ENCODE results near the gene PAK3. TPM values are rescaled to one million over a fixed set of nuclear protein-coding genes. Genes with fewer than 3 reads are reported as not detected.

Gene PAK3
- total RNA-seq, 4 donors from 2014 or later = 0.27 to 0.80 (median 0.77) TPM

DNA sequence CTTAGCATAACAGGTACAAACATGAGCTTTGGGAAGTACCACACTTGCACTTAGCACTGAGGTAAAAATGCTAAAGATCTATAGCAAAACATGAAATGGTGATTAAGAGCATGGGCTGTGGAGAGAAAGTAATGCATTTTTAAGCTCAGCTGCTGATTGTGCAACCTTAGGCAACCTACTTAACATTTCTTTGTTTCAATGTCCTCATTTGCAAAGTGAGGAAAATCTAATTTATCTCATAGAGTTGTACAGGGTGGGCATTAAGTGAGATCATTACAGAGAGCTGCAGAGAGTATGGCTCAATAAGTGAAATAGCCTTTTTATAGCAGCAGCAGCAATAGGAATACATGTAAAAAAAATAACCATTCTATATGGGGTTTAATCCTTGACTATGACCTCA is 87.0 kb downstream of the PAK3 start:
- H3K27ac ChIP-seq = no peak overlapping the region
- H3K4me3 ChIP-seq = no peak overlapping the region
- no peaks in the 10 kb centered on the region for H3K36me3 ChIP-seq
- in situ Hi-C loops (cut with MboI; ENCODE audit: low pct_ligation_motif_present in 1 of 4, low pct_unique_long_range_greater_than_20kb in 1 of 4, low sequenced_read_pairs in 3 of 4) (loop anchor here in 1 of 4 donors (25.0 kb wide), 1 partner anchor 104 kb away; no protein-coding TSS in a partner anchor), intact Hi-C loops (cut with DNase I; ENCODE audit: low total_unique reads) (no loop called here)
- H3K27me3 ChIP-seq = no peaks in the 10 kb centered on the region
- no peaks in the 10 kb centered on the region for H3K9me3 ChIP-seq
- DNase-seq = no peak
- H3K4me1 ChIP-seq = no peaks in the 10 kb centered on the region
- no peak for TF ChIP-seq POLR2A (IDR thresholded peaks at IDR 0.05)
- no peak for TF ChIP-seq EP300 (IDR thresholded peaks at IDR 0.05; ENCODE audit: low read depth)
- TF ChIP-seq, protein P1, sequence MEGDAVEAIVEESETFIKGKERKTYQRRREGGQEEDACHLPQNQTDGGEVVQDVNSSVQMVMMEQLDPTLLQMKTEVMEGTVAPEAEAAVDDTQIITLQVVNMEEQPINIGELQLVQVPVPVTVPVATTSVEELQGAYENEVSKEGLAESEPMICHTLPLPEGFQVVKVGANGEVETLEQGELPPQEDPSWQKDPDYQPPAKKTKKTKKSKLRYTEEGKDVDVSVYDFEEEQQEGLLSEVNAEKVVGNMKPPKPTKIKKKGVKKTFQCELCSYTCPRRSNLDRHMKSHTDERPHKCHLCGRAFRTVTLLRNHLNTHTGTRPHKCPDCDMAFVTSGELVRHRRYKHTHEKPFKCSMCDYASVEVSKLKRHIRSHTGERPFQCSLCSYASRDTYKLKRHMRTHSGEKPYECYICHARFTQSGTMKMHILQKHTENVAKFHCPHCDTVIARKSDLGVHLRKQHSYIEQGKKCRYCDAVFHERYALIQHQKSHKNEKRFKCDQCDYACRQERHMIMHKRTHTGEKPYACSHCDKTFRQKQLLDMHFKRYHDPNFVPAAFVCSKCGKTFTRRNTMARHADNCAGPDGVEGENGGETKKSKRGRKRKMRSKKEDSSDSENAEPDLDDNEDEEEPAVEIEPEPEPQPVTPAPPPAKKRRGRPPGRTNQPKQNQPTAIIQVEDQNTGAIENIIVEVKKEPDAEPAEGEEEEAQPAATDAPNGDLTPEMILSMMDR (IDR thresholded peaks at IDR 0.05) = no peak

DNA sequence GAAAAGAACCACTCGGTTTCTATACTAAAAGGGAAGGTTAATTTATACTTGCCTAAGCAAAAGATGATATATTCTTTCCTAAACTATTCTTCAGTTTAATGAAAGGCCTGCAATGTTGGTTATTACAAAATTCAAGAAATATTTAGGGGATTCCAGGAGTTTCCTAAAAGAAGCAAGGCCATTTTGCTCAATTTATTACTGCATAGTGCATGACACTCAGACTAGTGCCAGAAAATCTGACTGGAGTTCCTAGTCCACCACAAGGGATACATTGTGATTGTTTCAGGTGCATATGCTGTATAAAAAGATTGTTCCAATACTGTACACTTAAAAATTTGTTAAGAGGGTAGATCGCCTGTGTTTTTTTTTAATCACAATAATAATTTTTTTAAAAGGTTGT is 95.6 kb downstream of the PAK3 start:
- intact Hi-C loops (cut with DNase I; ENCODE audit: low total_unique reads) = no loop called here
- Histone ChIP-seq H3K36me3 (no peaks in the 10 kb centered on the region), H3K4me3 (no peak overlapping the region), H3K27me3 (no peaks in the 10 kb centered on the region), H3K9me3 (no peaks in the 10 kb centered on the region), H3K4me1 (no peaks in the 10 kb centered on the region), H3K27ac (no peak overlapping the region)
- 83 to 100% methylated on average over 1 to 2 of the region's 2 CpGs for WGBS, 2 donors (ENCODE audit: low coverage in 1 of 2)
- DNase-seq = no peak
- in situ Hi-C loops (cut with MboI; ENCODE audit: low pct_ligation_motif_present in 1 of 4, low pct_unique_long_range_greater_than_20kb in 1 of 4, low sequenced_read_pairs in 3 of 4) = loop anchor here in 1 of 4 donors (25.0 kb wide), 1 partner anchor 96 kb away; no protein-coding TSS in a partner anchor
- TF ChIP-seq POLR2AphosphoS5 (IDR thresholded peaks at IDR 0.05) (no peak), POLR2A (IDR thresholded peaks at IDR 0.05) (no peak), EP300 (IDR thresholded peaks at IDR 0.05; ENCODE audit: low read depth) (no peak)
- TF ChIP-seq, protein P1 (IDR thresholded peaks at IDR 0.05) = no peak

DNA sequence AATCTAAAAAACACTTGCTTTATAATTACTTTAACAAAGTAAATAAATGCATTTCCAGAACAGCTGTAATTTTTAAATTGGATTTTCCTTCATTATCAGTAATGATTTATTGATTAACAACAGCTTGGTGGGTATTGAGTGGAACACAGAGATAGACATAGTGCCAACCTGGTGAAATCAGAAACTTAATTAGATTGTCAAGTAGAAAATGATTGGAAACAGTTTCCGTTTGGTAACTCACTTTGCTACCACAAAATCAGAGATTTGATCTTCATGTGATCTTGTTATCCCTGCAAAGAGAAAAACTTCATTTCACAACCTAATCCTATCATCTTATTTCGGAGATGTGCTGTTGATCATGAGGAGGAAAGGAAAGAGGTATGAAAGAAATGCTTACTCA is 103.5 kb downstream of the PAK3 start:
- TF ChIP-seq POLR2AphosphoS5 (IDR thresholded peaks at IDR 0.05) (no peak), EP300 (IDR thresholded peaks at IDR 0.05; ENCODE audit: low read depth) (no peak), POLR2A (IDR thresholded peaks at IDR 0.05) (no peak)
- TF ChIP-seq, protein P1 (IDR thresholded peaks at IDR 0.05) = no peak
- DNase-seq = no peak
- Histone ChIP-seq H3K4me1 (no peaks in the 10 kb centered on the region), H3K4me3 (no peak overlapping the region), H3K9me3 (no peaks in the 10 kb centered on the region), H3K27ac (no peak overlapping the region), H3K36me3 (no peaks in the 10 kb centered on the region), H3K27me3 (no peaks in the 10 kb centered on the region)
- intact Hi-C loops (cut with DNase I; ENCODE audit: low total_unique reads) = no loop called here
- 51 to 80% methylated on average over 1 to 2 of the region's 2 CpGs for WGBS, 2 donors (ENCODE audit: low coverage in 1 of 2)
- in situ Hi-C loops (cut with MboI; ENCODE audit: low pct_ligation_motif_present in 1 of 4, low pct_unique_long_range_greater_than_20kb in 1 of 4, low sequenced_read_pairs in 3 of 4) = loop anchor here in 1 of 4 donors (25.0 kb wide), 1 partner anchor 88 kb away; no protein-coding TSS in a partner anchor

DNA sequence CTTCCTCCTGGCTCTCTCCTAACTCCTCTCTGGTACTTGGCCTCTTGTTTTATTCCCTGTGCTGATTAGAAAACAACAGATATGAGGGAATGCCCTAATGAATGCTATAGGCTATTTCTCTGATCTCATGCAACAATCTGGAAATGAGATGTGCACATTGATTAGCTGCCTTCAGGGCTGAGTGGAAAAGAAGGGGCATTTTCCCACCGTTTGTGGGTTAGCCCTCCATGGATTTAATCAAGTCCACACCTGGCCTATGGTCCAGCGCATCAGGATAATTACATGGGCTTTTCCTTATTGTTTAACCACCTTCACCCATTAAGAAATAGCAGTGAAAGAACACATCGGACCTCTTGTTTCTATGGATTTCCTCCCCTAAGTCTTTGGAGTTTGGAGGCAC is 104.3 kb downstream of the PAK3 start:
- Histone ChIP-seq H3K4me3 (no peak overlapping the region), H3K27ac (no peak overlapping the region), H3K4me1 (no peaks in the 10 kb centered on the region), H3K9me3 (no peaks in the 10 kb centered on the region), H3K36me3 (no peaks in the 10 kb centered on the region), H3K27me3 (no peaks in the 10 kb centered on the region)
- 48% methylated on average over 3 of the region's 3 CpGs; no CpG with 5 or more reads in 1 of the 2 donors for WGBS, 2 donors (ENCODE audit: low coverage in 1 of 2)
- DNase-seq = no peak
- in situ Hi-C loops (cut with MboI; ENCODE audit: low pct_ligation_motif_present in 1 of 4, low pct_unique_long_range_greater_than_20kb in 1 of 4, low sequenced_read_pairs in 3 of 4) (no loop called here), intact Hi-C loops (cut with DNase I; ENCODE audit: low total_unique reads) (no loop called here)
- TF ChIP-seq POLR2A (IDR thresholded peaks at IDR 0.05) (no peak), EP300 (IDR thresholded peaks at IDR 0.05; ENCODE audit: low read depth) (no peak), POLR2AphosphoS5 (IDR thresholded peaks at IDR 0.05) (no peak)
- TF ChIP-seq, protein P1 (IDR thresholded peaks at IDR 0.05) = no peak
